ENCODE data around the gene HRH2.

DNA sequence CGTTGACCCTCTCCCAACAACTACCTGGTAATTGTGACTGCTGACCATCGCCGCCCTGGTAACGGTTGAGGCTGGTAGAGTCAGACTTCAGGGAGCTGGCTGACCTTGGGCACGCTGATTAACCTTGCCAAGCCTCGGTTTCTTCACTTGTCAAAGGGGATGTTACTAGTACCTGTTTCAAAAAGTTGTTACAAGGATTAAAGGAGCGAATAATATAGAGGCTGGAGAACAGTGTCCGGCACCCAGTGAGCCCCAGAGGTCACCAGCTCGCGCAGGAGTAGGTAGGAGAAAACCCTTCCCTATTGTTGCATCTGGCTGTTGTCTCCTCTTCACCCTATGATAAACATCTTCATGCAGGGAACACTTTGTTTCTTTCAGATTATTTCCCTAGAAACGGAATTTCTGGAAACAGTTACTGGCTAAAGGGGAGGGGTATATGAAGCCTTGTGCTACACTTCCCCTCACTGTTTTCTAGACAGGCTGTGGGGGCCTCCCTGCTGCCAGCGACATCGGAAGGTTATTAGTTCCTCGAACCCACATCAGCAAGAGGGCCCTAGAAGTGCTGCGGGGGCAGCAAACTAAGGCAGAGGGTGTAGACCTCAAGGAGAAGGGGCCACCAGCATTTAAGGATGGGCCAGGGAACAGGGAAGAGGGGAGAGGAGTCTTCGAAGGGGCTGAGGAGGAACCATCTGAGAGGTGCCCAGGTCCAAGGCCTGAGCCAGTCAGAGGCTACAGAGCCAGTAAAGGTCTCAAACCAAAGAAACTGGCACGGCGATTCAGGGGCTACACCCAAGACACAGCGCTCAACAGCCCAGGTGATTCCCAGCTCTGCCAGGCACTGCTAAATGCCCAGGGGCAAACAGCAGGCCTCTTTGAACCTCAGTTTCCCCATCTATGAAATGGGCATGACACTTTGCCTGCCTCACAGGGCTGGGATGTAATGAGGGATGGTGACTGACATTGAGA lies 37.6 kb downstream of the HRH2 start:
- TF ChIP-seq GATA2 (IDR thresholded peaks at IDR 0.05; ENCODE audit: low read depth, low read length) (peak; percentile 47; the same call in 1 of the 2 replicates), GATA3 (IDR thresholded peaks at IDR 0.05; ENCODE audit: low read depth, low read length) (no peak)
